GM12875 (cell line): ENCODE measurements around the gene PDE10A.
"Not testable (repeated sequence)": the region's sequence is repeated elsewhere in the genome, so short reads cannot be mapped to it uniquely, and the experiment has no call there.

Experiments
- H3K4me3 ChIP-seq: one replicate; pipeline ENCODE4 v1.5.1; 2011; ENCODE audit warnings: low read depth, low read length, control low read depth
- TF ChIP-seq, protein P1 (sequence below): IDR thresholded peaks from 2 replicates; pipeline ENCODE4 v1.5.1; 2011; ENCODE audit warnings: low read depth, mild to moderate bottlenecking, control low read depth, inconsistent platforms, low read length, moderate library complexity, borderline replicate concordance; ENCODE audit not compliant: insufficient read depth

The PDE10A gene

DNA sequence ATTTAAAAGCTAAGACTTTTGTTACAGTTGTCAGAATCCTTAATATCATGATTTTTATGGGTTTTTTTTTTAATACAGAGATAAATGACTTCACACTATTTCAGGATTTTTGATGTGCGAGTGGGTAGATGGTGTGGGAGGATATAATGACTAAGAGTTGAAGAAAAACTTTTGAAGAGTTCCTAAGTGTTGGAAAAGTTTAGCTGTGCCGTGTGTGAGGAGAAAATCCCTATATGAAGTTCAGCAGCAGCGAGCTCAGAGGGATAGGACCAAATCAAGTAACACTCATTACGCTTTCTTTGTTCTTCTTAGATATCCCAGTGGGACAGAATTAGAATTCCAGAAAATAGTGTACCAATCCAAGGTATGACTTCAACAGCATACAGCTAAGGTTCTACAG lies 34.1 kb downstream of the PDE10A start:
- H3K4me3 ChIP-seq, result no peak overlapping the region
- TF ChIP-seq, protein P1, sequence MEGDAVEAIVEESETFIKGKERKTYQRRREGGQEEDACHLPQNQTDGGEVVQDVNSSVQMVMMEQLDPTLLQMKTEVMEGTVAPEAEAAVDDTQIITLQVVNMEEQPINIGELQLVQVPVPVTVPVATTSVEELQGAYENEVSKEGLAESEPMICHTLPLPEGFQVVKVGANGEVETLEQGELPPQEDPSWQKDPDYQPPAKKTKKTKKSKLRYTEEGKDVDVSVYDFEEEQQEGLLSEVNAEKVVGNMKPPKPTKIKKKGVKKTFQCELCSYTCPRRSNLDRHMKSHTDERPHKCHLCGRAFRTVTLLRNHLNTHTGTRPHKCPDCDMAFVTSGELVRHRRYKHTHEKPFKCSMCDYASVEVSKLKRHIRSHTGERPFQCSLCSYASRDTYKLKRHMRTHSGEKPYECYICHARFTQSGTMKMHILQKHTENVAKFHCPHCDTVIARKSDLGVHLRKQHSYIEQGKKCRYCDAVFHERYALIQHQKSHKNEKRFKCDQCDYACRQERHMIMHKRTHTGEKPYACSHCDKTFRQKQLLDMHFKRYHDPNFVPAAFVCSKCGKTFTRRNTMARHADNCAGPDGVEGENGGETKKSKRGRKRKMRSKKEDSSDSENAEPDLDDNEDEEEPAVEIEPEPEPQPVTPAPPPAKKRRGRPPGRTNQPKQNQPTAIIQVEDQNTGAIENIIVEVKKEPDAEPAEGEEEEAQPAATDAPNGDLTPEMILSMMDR, result no peak

DNA sequence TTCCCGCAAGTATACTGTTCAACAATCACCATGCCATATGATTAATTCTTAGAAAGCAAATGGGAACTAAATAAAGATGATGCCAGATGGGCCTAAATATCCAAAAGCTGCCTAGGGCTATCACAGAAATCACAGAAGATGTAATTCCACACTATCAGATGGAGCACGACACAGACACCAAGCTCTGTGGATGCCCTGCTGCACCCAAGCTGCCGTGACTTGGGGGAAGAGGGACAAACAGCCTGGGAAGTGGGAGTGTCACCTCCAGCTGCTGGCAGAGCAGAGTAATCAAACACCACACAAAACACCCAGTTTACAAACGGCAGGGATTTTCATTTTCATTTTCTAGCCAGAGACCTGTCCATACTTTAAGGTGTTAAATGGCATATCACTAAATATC lies 35.7 kb downstream of the PDE10A start:
- TF ChIP-seq, protein P1, result no peak
- no peak overlapping the region for H3K4me3 ChIP-seq

DNA sequence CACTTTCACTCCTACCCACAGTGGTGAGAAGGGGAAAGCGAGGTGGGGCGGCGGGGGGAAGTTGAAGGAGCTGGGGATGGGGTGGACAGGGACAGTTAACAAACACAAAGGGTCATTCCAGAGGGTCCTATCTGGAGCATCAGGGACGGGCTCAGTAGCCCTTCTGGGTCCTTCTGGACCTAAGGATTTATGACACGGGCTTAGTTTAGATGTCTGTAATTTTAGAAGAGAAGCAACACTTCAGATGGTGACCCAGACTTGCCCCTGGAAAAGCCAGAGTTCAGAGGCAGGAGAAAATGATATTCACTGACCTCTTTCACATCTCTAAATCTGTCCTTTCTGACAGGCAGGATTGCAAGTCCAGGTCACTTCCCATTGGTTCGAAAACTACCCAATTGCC lies 36.3 kb downstream of the PDE10A start:
- TF ChIP-seq, protein P1, result no peak
- no peak overlapping the region for H3K4me3 ChIP-seq

DNA sequence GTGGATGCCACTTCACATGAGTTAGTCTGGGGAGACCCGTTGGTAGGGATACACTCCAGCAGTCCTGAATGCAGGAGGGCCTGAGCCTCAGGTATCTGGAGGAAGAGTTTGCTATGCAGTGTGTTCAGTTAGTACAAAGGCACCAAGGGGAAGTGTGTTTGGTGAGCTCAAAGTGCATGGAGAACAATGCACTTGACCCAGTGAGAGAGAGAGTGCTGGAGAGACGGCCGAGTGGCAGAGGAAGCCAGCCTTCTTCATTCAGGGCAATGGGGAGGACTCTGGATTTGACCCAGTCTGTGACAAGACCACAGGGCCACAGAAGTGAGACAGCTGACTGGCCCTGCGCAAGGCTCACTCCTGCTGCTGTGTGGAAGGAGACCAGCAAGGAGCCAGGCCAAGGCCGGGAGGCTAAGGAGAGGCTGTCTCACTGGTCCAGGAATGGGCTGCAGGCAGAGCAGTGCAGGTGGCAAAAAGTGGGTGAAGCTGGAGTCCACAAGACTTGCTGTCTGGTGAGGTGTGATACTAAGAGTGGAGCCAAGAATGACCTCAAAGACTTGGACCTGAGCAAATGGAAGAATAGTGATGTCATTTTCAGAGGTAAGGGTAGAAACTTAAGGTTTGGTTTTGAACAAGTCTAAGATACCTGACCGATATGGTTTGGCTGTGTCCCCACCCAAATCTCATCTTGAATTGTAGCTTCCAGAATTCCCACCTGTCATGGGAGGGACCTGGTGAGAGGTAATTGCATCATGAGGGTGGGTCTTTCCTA lies 38.0 kb downstream of the PDE10A start:
- H3K4me3 ChIP-seq, result no peak overlapping the region
- TF ChIP-seq, protein P1, result no peak

DNA sequence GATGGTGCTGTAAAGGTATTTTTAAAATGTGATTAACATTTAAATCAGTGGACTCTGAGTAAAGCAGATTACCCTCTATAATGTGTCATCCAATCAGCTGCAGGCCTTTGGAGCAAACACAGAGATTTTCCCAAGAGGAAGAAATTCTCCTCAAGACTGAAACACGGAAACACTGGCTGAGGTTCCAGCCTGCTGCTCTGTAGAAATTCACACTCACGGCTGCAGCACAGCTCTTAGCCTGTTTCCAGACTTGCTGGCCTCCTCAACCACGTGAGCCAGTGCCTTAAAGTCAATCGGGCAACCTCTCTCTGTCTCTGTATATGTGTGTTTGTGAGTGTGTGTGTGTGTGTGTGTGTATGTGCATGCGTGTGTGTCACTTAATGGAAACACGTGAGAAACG lies 41.1 kb downstream of the PDE10A start:
- TF ChIP-seq, protein P1, result no peak
- no peak overlapping the region for H3K4me3 ChIP-seq

DNA sequence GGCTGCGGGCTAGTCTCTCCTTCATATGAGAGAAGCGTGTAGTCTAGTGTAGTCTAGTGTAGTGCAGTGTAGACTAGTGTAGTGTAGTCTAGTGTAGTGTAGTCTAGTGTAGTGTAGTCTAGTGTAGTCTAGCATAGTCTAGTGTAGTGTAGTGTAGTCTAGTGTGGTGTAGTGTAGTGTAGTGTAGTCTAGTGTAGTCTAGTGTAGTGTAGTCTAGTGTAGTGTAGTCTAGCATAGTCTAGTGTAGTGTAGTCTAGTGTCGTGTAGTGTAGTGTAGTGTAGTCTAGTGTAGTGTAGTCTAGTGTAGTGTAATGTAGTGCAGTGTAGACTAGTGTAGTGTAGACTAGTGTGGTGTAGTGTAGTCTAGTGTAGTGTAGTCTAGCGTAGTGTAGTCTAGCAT lies 44.1 kb downstream of the PDE10A start:
- H3K4me3 ChIP-seq, result not testable (repeated sequence)

DNA sequence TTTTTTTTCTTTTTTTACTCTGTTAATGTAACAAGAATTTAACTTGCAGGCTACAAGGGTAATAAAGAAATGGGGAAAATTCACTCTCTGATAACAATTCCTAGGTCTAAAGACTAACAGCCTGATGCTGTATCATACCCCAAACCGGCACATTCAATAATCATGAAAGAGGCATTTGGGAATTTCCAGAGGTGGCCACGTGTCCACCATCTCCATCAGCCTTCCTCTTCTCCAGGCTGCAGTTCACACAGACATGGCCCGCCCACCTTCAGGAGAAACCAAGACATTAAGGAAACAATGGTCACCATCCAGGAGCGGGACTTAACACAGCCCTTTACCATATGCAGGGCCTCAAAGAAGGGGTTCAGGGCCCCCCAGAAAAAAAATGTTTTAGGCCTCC lies 44.8 kb downstream of the PDE10A start:
- no peak overlapping the region for H3K4me3 ChIP-seq
- TF ChIP-seq, protein P1, result no peak
